Measurements from ENCODE around the gene MAN1C1. TPM values are rescaled to one million over a fixed set of nuclear protein-coding genes. Genes with fewer than 3 reads are reported as not detected.

MAN1C1 gene
- polyA plus RNA-seq, 1 of the 3 experiments (the other 2 are of a cell fraction), result 0.20 TPM

- WGBS (ENCODE audit: low lambda C conversion rate), result 75% methylated on average over 8 of the region's 12 CpGs
- ChIA-PET POLR2A (no interaction called here), CTCF (interaction anchor here (1.2 to 2.6 kb wide), 2 partner anchors 14 to 111 kb away, joined by 5 to 10 read pairs; no protein-coding TSS in a partner anchor)
- H3K79me2 ChIP-seq (ENCODE audit: insufficient read depth), result no peaks in the 10 kb centered on the region
- no peak overlapping the region for H3K9ac ChIP-seq
- H4K20me1 ChIP-seq (ENCODE audit: insufficient read depth), result no peaks in the 10 kb centered on the region
- no peaks in the 10 kb centered on the region for H3F3A ChIP-seq (replicated peaks; ENCODE audit: insufficient read depth)
- H3K36me3 ChIP-seq (replicated peaks in 1 of 2; ENCODE audit: control insufficient read depth in 1 of 2, insufficient read depth in 2 of 2, low read length in 1 of 2), result no peaks in the 10 kb centered on the region
- no peak overlapping the region for H2AFZ ChIP-seq (ENCODE audit: low read depth)
- no peak overlapping the region for H3K4me3 ChIP-seq (ENCODE audit: low read depth in 2 of 2, low read length in 1 of 2)
- H3K9me3 ChIP-seq, result no peaks in the 10 kb centered on the region
- TF ChIP-seq NRF1 (IDR thresholded peaks at IDR 0.05; ENCODE audit: low read depth, low read length) (no peak), NFIC (IDR thresholded peaks at IDR 0.05; ENCODE audit: borderline replicate concordance) (no peak), ELF1 (IDR thresholded peaks at IDR 0.05) (no peak), RAD21 (IDR thresholded peaks at IDR 0.05; ENCODE audit: low read length) (no peak), MXI1 (IDR thresholded peaks at IDR 0.05; ENCODE audit: low read depth, low read length) (no peak)
- H3K4me1 ChIP-seq (ENCODE audit: control insufficient read depth in 1 of 2, insufficient read depth in 2 of 2, low read depth in 1 of 2, low read length in 1 of 2), result peaks cover 0 to 77% of the 10 kb centered on the region in 2 experiments; a peak in 2 of 4 replicates
- no peak overlapping the region for H3K4me2 ChIP-seq
- DNase-seq, result no peak
- H3K9me2 ChIP-seq, result no peaks in the 10 kb centered on the region
- H3K27ac ChIP-seq (ENCODE audit: low read depth in 2 of 2, low read length in 1 of 2), result peak overlapping the region in 1 of 2 experiments; percentile 34; a peak in 2 of 4 replicates
- no peaks in the 10 kb centered on the region for H3K27me3 ChIP-seq (ENCODE audit: insufficient read depth)
Observed at GRCh38 chr1:25729790-25730644, 113.4 kb downstream of the MAN1C1 start.

GRCh38 chr1:25731148-25731547, 114.6 kb downstream of the MAN1C1 start:
- WGBS (ENCODE audit: low lambda C conversion rate), result 83% methylated on average over 5 of the region's 5 CpGs
- H3K36me3 ChIP-seq (replicated peaks in 1 of 2; ENCODE audit: control insufficient read depth in 1 of 2, insufficient read depth in 2 of 2, low read length in 1 of 2), result no peaks in the 10 kb centered on the region
- H3K4me1 ChIP-seq (ENCODE audit: control insufficient read depth in 1 of 2, insufficient read depth in 2 of 2, low read depth in 1 of 2, low read length in 1 of 2), result peaks cover 0 to 67% of the 10 kb centered on the region in 2 experiments; a peak in 2 of 4 replicates
- H3K27ac ChIP-seq (ENCODE audit: low read depth in 2 of 2, low read length in 1 of 2), result no peak overlapping the region
- no peaks in the 10 kb centered on the region for H3K79me2 ChIP-seq (ENCODE audit: insufficient read depth)
- ChIA-PET CTCF (no interaction called here), POLR2A (no interaction called here)
- H4K20me1 ChIP-seq (ENCODE audit: insufficient read depth), result no peaks in the 10 kb centered on the region
- H3K4me3 ChIP-seq (ENCODE audit: low read depth in 2 of 2, low read length in 1 of 2), result no peak overlapping the region
- H3K9me3 ChIP-seq, result no peaks in the 10 kb centered on the region
- H3K9ac ChIP-seq, result no peak overlapping the region
- no peak for TF ChIP-seq JUND (IDR thresholded peaks at IDR 0.05)
- no peak for TF ChIP-seq TCF12 (IDR thresholded peaks at IDR 0.05)
- TF ChIP-seq SMC3 (IDR thresholded peaks at IDR 0.05; ENCODE audit: low read depth, low read length), result no peak
- TF ChIP-seq RCOR1 (IDR thresholded peaks at IDR 0.05; ENCODE audit: low read length), result no peak
- TF ChIP-seq RAD21 (IDR thresholded peaks at IDR 0.05; ENCODE audit: low read length), result no peak
- no peak for TF ChIP-seq ZBTB33 (IDR thresholded peaks at IDR 0.05; ENCODE audit: borderline replicate concordance, low read depth)
- TF ChIP-seq TAF1 (IDR thresholded peaks at IDR 0.05; ENCODE audit: borderline replicate concordance, low read depth, low read length), result no peak
- TF ChIP-seq POLR2AphosphoS5 (IDR thresholded peaks at IDR 0.05; ENCODE audit: low read depth, low read length), result no peak
- no peak for TF ChIP-seq EP300 (IDR thresholded peaks at IDR 0.05; ENCODE audit: borderline replicate concordance in 1 of 2, low read depth in 1 of 2, low read length in 1 of 2)
- no peak for TF ChIP-seq GATA2 (CRISPR knock-in tag; IDR thresholded peaks at IDR 0.05)
- no peak for TF ChIP-seq GABPA (IDR thresholded peaks at IDR 0.05; ENCODE audit: low read depth)
- TF ChIP-seq SIN3A (IDR thresholded peaks at IDR 0.05; ENCODE audit: borderline replicate concordance, low read depth, low read length), result no peak
- no peak for TF ChIP-seq PBX3 (IDR thresholded peaks at IDR 0.05)
- TF ChIP-seq MAX (IDR thresholded peaks at IDR 0.05; ENCODE audit: low read depth), result no peak
- no peak for TF ChIP-seq FOXJ3 (CRISPR knock-in tag; IDR thresholded peaks at IDR 0.05)
- no peaks in the 10 kb centered on the region for H3K9me2 ChIP-seq
- no peak for DNase-seq
- no peak overlapping the region for H2AFZ ChIP-seq (ENCODE audit: low read depth)
- no peak overlapping the region for H3K4me2 ChIP-seq
- H3F3A ChIP-seq (replicated peaks; ENCODE audit: insufficient read depth), result no peaks in the 10 kb centered on the region
- no peaks in the 10 kb centered on the region for H3K27me3 ChIP-seq (ENCODE audit: insufficient read depth)
